PFSK-1 (cell line): Measurements from ENCODE around the gene CGB2.

Experiments
- POLR2AphosphoS5 ChIP-seq: IDR thresholded peaks from 2 replicates; pipeline ENCODE4 v1.6.1; 2012; ENCODE audit warnings: low read depth, mild to moderate bottlenecking, control low read depth, low read length, moderate library complexity
- TF ChIP-seq, protein P1 (sequence below), 2 experiments: IDR thresholded peaks; 2 replicates each; pipeline versions ENCODE4 v1.6.1 to v1.8.0; 2011 to 2012; ENCODE audit warnings: low read depth in 2 of 2, low read length in 2 of 2, control low read depth in 1 of 2, inconsistent platforms in 1 of 2, mild to moderate bottlenecking in 1 of 2, moderate library complexity in 1 of 2; ENCODE audit not compliant: insufficient read depth in 1 of 2

DNA sequence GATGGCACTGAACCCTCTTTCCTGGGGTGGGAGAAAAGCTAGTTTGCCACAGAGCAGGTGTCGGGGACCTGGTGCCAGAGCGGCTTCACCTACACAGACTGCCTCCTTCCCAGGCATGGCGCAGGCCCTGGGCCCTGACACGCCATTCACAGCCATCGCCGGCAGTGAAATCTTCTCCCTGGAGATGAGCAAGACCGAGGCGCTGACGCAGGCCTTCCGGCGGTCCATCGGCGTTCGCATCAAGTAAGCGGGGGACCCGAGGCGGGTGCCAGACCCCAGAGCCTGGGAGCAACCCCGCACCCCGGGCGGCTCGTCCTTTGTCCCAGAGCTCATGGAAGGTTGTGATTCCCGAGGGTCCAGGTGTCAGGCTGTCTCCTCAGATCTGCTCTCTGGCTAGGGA, 24.8 kb upstream of the CGB2 start:
- no peak for TF ChIP-seq POLR2AphosphoS5
- TF ChIP-seq, protein P1, sequence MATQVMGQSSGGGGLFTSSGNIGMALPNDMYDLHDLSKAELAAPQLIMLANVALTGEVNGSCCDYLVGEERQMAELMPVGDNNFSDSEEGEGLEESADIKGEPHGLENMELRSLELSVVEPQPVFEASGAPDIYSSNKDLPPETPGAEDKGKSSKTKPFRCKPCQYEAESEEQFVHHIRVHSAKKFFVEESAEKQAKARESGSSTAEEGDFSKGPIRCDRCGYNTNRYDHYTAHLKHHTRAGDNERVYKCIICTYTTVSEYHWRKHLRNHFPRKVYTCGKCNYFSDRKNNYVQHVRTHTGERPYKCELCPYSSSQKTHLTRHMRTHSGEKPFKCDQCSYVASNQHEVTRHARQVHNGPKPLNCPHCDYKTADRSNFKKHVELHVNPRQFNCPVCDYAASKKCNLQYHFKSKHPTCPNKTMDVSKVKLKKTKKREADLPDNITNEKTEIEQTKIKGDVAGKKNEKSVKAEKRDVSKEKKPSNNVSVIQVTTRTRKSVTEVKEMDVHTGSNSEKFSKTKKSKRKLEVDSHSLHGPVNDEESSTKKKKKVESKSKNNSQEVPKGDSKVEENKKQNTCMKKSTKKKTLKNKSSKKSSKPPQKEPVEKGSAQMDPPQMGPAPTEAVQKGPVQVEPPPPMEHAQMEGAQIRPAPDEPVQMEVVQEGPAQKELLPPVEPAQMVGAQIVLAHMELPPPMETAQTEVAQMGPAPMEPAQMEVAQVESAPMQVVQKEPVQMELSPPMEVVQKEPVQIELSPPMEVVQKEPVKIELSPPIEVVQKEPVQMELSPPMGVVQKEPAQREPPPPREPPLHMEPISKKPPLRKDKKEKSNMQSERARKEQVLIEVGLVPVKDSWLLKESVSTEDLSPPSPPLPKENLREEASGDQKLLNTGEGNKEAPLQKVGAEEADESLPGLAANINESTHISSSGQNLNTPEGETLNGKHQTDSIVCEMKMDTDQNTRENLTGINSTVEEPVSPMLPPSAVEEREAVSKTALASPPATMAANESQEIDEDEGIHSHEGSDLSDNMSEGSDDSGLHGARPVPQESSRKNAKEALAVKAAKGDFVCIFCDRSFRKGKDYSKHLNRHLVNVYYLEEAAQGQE (IDR thresholded peaks at IDR 0.05; ENCODE audit: insufficient read depth in 1 of 2, low read depth in 2 of 2, low read length in 2 of 2), result no peak
